Measurements from ENCODE around the gene DNAH14. TPM values are rescaled to one million over a fixed set of nuclear protein-coding genes. Genes with fewer than 3 reads are reported as not detected.

Gene DNAH14
- total RNA-seq, 1 experiment from 2014 or later: 39.7 TPM

- Histone ChIP-seq H4K20me1 (ENCODE audit: control insufficient read depth, insufficient read depth, insufficient read length) (no peaks in the 10 kb centered on the region), H3K18ac (ENCODE audit: insufficient read length, low read depth, low read length) (no peak overlapping the region), H3K23me2 (ENCODE audit: insufficient read length, low read depth, low read length, poor library complexity, severe bottlenecking) (no peaks in the 10 kb centered on the region), H3K79me1 (ENCODE audit: insufficient read depth, low read depth, low read length, poor library complexity, severe bottlenecking) (no peaks in the 10 kb centered on the region), H2BK20ac (ENCODE audit: low read depth, low read length, poor library complexity, severe bottlenecking) (no peak overlapping the region), H3K27ac (ENCODE audit: insufficient read length, low read depth, low read length) (no peak overlapping the region), H3K4ac (ENCODE audit: low read depth, low read length) (no peak overlapping the region), H3K56ac (ENCODE audit: insufficient read length, low read depth, low read length) (no peak overlapping the region), H4K5ac (ENCODE audit: insufficient read length, low read depth, low read length) (no peak overlapping the region), H4K91ac (ENCODE audit: insufficient read length, low read depth, low read length) (no peak overlapping the region), H3K23ac (ENCODE audit: insufficient read length, low read depth, low read length) (no peak overlapping the region), H2BK12ac (ENCODE audit: insufficient read length, low read depth, low read length) (no peak overlapping the region), H3K9ac (ENCODE audit: extremely low read depth, insufficient read length, low read length) (no peak overlapping the region), H3K4me2 (ENCODE audit: insufficient read depth, insufficient read length, low read length) (no peak overlapping the region), H3K14ac (ENCODE audit: insufficient read depth, low read length) (no peak overlapping the region), H2BK15ac (ENCODE audit: low read depth, low read length) (no peak overlapping the region), H2BK5ac (ENCODE audit: insufficient read length, low read length) (no peak overlapping the region), H2AFZ (ENCODE audit: low read length) (no peak overlapping the region), H3K9me3 (ENCODE audit: control insufficient read depth, low read depth, low read length) (no peaks in the 10 kb centered on the region), H3K79me2 (ENCODE audit: insufficient read depth, low read length) (no peaks in the 10 kb centered on the region), H4K8ac (replicated peaks; ENCODE audit: insufficient read length, low read depth, low read length) (no peak overlapping the region), H2BK120ac (ENCODE audit: low read depth, low read length, poor library complexity, severe bottlenecking) (no peak overlapping the region), H2AK5ac (ENCODE audit: insufficient read length, low read length) (no peak overlapping the region), H3K4me1 (ENCODE audit: insufficient read depth, low read length) (peaks cover 3% of the 10 kb centered on the region; the same call in 1 of the 2 replicates), H3K27me3 (ENCODE audit: insufficient read depth, low read length) (no peaks in the 10 kb centered on the region), H3T11ph (ENCODE audit: low read length) (no peak overlapping the region)
- no peak overlapping the region for H3K4me3 Mint-ChIP-seq
- DNase-seq: no peak
- H3K27ac Mint-ChIP-seq: no peak overlapping the region
- TF ChIP-seq CTCF (conservative IDR thresholded peaks at IDR 0.05): no peak
- no peaks in the 10 kb centered on the region for H3K9me3 Mint-ChIP-seq
- peaks cover 6 to 7% of the 10 kb centered on the region in 2 experiments; a peak in 3 of 4 replicates for H3K4me1 Mint-ChIP-seq
- no peaks in the 10 kb centered on the region; a peak in 1 of 7 replicates for H3K36me3 Mint-ChIP-seq (ENCODE audit: insufficient read depth in 1 of 3, low read depth in 3 of 3)
- no peaks in the 10 kb centered on the region for H3K27me3 Mint-ChIP-seq (ENCODE audit: low read depth)
- WGBS (ENCODE audit: extremely low coverage, insufficient read length, low lambda C conversion rate): no CpG with 5 or more reads among the region's 1 CpG
Observed at GRCh38 chr1:225155555-225155954, 226.1 kb downstream of the DNAH14 start.
